Measurements from ENCODE around the gene ANXA8. TPM values are rescaled to one million over a fixed set of nuclear protein-coding genes. Genes with fewer than 3 reads are reported as not detected.
"Not testable (repeated sequence)": the region's sequence is repeated elsewhere in the genome, so short reads cannot be mapped to it uniquely, and the experiment has no call there.

The ANXA8 gene
- total RNA-seq (2014; rRNA removed; shearing (Covaris generic)): 45.4 and 54.3 TPM in 2 replicates

DNA sequence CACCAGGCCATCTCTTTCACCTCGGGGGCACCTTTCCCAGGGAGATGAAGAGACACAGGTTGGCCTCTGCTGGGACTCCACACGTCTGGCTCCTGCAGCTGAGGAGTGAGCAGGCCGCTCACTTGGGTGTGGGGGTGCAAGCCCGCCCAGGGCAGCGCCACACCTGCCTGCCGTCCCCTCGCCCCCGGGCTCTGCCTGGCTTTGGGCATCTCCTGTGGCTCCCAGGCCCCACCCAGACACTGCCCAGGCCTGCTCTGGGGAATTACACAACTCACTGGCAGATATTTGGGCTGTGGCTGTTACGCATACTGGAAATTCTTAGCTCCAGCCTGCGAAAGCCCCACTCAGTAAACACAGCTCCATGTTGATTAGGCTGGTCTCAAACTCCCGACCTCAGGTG, at the start of gene ANXA8:
Gene ANXA8 (minus strand): TSS at position 193 of the 400 bp plus-strand sequence. CDS start 182 bp downstream, at position 11.
- peak; percentile 0 for DNase-seq (ENCODE audit: low spot score)

- not testable (repeated sequence) for DNase-seq (ENCODE audit: low spot score)
Observed at GRCh38 chr10:47523475-47523874, 39.6 kb upstream of the ANXA8 start, which contains the start of gene AGAP9. Gene AGAP9 (minus strand): TSS chr10:47523638. CDS start chr10:47523526, 112 bp downstream.

GRCh38 chr10:47502313-47502712, 18.4 kb upstream of the ANXA8 start:
- DNase-seq (ENCODE audit: low spot score): not testable (repeated sequence)

GRCh38 chr10:47494226-47494625, 10.3 kb upstream of the ANXA8 start:
- not testable (repeated sequence) for DNase-seq (ENCODE audit: low spot score)

DNA sequence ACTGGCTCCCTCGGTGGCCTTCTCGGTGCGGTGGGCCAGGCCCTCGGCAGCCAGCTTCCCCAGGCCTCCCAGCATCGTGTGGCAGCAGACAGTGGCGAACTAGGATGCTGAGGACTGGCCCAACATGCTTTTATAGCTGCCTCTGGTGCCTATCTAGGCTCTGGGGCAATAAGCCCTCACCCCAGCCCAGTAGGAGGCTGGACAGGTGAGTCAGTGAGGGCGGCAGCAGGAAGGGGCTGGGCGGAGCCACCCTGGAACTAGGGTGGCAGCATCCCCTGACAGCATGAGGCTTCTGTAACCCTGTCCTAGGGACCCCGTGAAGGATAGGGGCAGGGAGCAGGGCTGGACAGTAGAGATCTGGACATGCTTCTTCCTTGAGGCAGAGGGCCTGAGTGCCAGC, 7.7 kb upstream of the ANXA8 start, which contains the start of gene FAM25G:
Gene FAM25G (minus strand): TSS at position 101 of the 400 bp plus-strand sequence. CDS start 26 bp downstream, at position 75.
- DNase-seq (ENCODE audit: low spot score): not testable (repeated sequence)

DNA sequence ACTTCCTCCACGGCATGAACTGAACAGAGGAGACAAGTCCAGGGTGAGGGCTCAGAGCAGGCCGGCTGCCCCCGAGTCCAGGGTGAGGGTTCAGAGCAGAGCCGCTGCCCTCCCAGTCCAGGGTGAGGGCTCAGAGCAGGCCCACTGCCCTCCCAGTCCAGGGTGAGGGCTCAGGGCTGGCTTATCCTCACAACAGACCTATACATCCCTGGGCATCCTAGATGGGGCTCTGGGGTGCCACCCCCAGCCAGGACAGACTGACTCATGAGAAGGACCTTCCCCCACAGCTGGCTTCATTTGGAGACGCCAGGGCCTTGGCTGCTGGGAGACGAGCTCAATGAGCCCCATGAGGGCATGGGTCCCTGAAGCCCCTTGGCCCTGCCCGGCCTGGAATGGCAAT, 5.7 kb upstream of the ANXA8 start:
- not testable (repeated sequence) for DNase-seq (ENCODE audit: low spot score)

DNA sequence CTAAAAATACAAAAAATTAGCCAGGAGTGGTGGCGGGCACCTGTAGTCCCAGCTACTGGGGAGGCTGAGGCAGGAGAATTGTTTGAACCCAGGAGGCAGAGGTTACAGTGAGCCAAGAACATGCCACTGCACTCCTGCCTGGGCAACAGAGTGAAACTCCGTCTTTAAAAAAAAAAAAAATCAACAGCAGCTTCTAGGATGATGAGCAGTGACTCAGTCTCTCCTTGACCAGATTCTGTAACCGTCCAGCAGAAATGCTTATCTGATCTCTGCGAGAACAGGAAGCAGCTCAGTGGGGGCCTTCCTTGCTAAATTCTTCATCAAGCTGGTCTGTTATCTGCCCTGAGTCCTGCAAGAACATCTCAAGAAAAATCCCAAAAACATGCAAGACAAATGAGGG, 2.0 kb upstream of the ANXA8 start:
- DNase-seq (ENCODE audit: low spot score): peak; percentile 36

DNA sequence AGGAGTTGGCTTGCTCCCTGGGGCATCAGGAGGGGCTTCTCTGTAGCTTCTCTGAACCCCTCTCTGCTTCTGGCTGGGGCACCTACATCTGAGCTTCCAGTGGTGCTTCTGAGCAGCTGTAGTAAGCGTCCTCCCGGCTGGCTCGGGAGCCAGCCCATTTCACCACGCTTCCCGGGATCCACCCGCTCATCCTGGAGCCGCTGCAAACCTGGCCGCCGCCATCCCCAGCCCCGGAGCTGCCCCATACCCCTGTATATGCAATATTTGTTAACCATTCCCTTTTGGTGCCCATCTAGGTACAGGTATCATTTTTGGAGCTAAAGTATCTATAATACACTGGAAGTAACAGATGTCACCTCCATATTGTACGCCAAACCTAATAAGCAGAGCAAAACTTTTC, 871 bp upstream of the ANXA8 start:
- not testable (repeated sequence) for DNase-seq (ENCODE audit: low spot score)

GRCh38 chr10:47482367-47482766, 1.5 kb downstream of the ANXA8 start:
- DNase-seq (ENCODE audit: low spot score): not testable (repeated sequence)

GRCh38 chr10:47481768-47482181, 2.1 kb downstream of the ANXA8 start:
- peak; percentile 57 for DNase-seq (ENCODE audit: low spot score)

DNA sequence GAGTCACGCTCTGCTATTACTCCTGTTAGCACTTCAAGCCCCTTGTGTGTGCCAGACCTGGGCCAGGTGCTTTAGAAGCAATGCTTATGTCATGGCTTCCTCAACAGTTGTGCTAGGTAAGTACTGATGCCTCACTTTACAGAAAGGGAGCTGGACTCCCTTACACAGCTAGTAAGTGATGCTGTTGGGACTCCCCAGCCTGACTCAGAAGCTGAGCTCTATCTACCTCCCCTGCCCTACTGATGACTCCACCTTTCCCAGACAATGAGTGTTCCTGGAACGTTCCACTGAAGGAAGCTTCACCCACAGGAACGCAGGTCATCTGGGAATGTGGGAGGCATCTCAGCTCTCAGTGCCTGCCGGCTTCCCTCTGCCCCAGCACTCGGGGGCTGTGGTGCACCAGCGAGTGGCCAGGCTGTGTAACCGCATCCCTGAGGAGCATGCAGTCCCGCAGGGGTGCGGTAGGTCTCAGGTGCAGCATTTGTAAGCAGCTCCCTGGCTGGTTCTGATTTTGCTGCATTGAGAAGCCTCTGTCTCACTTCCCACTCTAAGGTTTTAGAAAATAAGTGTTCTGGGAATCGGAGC, 2.6 kb downstream of the ANXA8 start:
- peak; percentile 85 for DNase-seq (ENCODE audit: low spot score)

DNA sequence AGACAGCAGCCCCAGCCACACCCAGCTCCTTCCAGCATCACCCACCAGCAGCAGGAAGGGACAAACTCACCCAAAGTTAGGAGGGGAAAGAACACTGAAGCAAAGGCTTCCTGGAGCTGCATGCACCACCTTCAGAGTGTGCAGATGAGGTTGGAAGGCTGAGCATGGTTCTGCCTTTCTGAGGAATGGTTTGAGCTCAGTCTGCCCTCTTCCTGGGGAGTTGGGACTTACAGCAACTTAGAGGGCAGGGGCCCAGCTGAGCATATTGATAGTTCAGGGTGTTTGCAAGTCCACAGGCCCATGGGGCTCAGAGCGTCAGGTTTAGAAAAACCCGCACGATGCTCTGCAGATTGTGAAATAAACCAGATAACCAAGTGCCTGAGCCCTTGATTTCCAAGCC, 3.8 kb downstream of the ANXA8 start:
- not testable (repeated sequence) for DNase-seq (ENCODE audit: low spot score)

DNA sequence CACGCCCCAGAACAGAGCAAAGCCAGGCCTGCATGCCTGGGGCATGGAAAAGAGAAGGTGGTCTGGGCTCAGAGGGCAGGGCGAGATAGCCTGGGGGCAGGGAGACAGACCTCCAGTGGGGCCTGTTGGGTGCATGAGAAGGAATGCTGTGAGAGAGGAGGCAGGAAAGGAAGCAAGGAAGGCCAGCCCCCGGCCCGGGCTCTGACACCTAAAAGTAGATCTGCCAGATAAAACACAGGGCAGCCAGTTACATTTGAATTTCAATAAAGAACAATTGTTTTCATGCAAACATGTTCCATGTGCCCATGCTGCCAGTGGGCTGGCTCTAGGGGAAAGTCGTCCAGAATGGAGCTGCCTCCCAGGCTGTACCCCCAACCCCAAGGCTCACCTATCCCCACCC, 5.8 kb downstream of the ANXA8 start:
- not testable (repeated sequence) for DNase-seq (ENCODE audit: low spot score)

DNA sequence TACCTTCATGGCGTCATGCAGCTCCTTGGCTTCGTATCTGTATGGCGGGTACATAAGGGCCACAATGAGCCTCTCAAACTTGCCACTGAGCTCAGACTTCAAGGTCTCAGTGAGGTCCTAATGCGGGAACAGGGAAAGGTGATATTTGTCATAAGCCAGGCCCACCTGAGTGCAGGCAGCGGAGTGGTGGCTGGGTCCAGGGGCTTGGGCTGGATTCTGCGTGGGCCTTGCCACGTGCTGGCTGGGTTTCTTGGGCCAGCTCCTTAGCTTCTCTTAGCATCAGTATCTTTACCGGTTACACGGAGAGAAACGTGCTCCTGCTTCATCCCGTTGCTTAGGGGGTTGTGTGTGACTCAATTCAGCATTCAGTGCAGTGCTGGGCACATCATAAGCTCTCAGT, 6.8 kb downstream of the ANXA8 start:
- DNase-seq (ENCODE audit: low spot score): not testable (repeated sequence)

DNA sequence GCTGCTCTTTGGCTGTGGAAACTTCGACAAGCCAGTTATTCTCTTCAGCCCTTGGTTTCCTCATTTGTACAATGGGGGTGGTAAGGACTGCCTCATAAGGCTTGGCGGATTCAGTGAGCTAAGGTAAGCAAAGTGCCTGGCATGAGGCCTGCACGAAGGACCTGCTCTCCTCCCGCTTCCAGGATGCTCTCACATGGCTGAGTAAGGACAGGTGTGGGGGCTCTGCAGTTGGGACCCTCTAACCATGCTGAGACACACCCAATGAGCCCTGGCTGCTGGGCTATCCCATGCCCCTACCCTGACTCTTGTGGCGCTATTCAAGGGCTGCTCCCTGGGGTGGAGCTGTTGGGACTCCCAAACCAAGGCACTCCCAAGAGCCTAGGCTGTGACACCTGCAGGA, 8.8 kb downstream of the ANXA8 start:
- not testable (repeated sequence) for DNase-seq (ENCODE audit: low spot score)

DNA sequence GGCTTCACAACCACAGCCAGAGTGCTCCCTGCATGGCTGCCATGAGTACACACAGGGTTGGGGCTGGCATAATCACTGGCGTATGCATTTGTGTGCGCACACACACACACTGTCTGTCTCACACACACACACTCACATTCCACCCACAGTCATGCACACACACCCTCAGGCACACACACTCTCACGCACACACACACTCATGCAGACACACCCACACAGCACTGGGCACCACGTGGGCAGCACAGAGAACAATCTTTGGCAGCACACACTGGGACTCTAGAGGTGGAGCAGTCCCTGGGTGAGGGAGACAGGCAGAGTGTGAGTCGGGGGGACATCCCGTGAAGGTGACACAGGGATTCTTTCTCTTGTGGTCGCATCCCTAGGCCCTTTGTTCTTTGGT, 10.4 kb downstream of the ANXA8 start:
- not testable (repeated sequence) for DNase-seq (ENCODE audit: low spot score)

DNA sequence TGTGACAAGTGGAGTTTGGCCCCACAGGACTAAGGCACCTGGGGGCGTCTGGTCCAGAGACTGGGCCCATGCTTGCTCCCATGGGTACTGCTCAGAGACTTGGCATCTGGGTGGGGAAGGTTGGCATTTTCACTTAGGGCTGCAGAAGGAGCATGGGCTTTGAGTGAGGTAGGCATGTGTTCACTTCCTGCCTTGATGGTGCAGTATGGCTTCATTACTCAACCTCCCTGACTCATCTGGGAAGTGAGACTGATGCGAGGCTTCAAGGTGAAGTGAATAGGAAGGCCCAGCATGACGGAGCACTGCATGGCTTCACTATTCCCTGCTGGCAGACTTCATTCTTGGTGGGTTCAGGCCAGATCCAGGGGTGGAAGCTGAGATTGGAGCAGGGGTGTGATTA, 11.3 kb downstream of the ANXA8 start:
- DNase-seq (ENCODE audit: low spot score): not testable (repeated sequence)

GRCh38 chr10:47472072-47472471, 11.8 kb downstream of the ANXA8 start:
- DNase-seq (ENCODE audit: low spot score): not testable (repeated sequence)

DNA sequence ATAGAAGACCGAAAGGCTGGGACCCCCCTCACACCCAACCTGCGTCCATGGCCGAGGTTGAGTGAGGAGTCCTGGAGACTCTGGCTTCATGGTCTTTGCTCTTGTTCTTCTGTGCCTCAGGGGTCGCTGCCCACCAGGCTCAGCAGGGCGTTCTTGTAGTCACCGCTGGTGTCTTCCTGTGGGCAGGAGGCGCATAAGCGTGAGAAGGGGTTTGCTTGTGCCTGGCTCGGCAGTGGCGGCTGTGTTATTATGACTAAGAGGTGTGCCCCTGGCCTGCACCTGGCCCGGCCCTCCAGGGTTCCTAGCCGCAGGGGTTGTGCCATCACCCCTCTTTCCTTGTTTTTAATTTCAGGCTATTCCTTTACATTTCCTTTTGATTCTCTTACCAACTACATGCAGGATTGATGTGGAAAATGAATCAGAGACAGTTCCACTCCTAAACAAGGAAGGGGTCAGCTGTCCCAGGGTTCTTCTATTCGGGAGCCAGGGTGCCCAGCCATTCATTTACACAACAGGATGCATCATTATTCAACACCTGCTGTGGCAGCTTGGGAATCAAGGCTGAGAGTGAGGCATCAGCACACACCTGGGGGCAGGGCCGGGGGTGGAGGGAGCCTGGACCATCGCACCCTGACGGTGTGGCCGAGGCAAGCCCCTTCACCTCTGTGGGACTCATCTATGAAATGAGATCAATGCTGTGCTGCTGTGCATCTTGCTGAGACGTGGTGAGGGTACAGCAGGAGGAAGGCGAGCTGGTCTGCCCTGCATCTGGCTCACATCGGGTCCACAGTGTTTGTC, 15.0 kb downstream of the ANXA8 start:
- not testable (repeated sequence) for DNase-seq (ENCODE audit: low spot score)

- DNase-seq (ENCODE audit: low spot score): not testable (repeated sequence)
Observed at GRCh38 chr10:47467957-47468356, 16.0 kb downstream of the ANXA8 start.

GRCh38 chr10:47467458-47467857, 16.5 kb downstream of the ANXA8 start:
- DNase-seq (ENCODE audit: low spot score): not testable (repeated sequence)

DNA sequence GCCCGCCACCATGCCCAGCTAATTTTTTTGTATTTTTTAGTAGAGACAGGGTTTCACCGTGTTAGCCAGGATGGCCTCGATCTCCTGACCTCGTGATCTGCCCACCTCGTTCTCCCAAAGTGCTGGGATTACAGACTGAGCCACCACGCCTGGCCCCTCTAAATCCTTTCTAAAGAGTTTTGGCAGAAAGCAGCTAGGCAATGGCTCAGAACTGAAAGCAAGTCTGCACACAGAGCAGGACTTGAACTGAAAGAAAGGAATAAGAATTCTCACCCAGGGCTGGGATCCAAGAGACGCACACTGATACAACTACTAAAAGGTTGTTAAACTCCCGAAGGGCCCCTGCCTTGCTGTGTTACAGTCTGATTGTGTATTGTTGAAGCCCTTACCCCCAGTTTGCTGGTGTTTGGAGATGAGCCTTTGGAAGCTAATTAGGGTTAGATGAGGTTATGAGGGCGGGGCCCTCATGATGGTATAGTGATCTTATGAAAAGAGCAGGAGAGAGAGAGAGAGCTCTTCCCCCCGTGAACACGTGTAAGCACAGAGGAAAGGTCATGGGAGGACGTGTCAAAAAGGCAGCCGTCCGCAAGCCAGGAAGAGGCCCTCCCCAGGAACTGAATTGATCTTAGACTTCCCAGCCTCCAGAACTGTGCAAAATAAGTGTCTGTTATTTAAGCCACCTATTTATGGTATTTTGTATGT, 18.5 kb downstream of the ANXA8 start:
- not testable (repeated sequence) for DNase-seq (ENCODE audit: low spot score)

All from A172 (cell line).